ENCODE data around the gene BEND6. TPM values are rescaled to one million over a fixed set of nuclear protein-coding genes. Genes with fewer than 3 reads are reported as not detected.

BEND6 gene
- total and polyA plus RNA-seq, 2 of the 8 experiments (the other 6 are each of a cell fraction or from before 2014, with no cell fraction given): 0.71 to 2.1 TPM

DNA sequence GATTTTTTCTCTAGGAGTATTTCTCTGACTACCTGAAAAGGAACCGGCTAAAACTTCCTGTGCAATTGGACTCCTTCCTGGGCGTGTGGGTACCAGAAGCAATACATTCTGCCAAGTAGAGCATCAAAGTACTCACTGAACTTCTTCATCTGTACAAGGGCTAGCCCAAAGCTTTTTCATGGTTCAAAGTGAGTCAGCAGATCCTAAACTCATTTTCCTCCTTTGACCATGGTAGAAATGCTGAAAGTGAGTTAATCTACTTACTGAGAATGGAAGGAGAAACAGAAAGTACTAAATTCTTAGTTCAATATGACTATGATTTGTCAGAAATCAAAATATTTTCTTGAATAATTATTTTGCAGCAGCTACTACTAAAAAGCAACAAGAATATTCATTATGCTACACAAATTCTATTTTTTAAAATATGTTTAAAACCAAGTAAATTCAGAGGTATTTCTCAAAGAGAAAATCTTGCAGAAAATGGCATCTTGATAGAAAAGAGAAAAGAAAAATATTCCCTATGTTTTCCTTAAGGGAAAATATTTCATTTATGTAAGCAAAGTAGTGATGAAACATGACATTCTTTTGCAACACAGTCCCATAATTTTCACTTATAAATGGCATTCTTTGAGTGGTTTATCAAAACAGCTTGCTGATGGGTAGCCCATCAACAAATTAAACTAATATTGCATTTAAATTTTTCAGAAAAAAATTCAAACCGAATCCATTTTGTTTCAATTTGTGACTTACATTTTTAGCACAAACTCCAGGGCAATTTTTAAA is 3.7 kb upstream of the BEND6 start:
- CTCF ChIA-PET (ENCODE audit: partially characterized antibody): interaction anchor here (0.7 to 2.9 kb wide), 4 partner anchors 12 to 63 kb away, joined by 3 to 10 read pairs (median 6); no protein-coding TSS in a partner anchor
- Histone ChIP-seq H2BK5ac (ENCODE audit: low read depth, low read length) (no peak overlapping the region), H3K4me1 (replicated peaks in 1 of 4; ENCODE audit: control insufficient read depth in 3 of 4, insufficient read depth in 4 of 4, low read length in 3 of 4) (peaks cover 0 to 9% (median 3%) of the 10 kb centered on the region in 4 experiments; a peak in 4 of 7 replicates), H2BK20ac (ENCODE audit: low read length) (no peak overlapping the region), H3K9me3 (ENCODE audit: insufficient read depth in 2 of 2, low read depth in 1 of 2, low read length in 1 of 2) (no peaks in the 10 kb centered on the region), H3K27ac (ENCODE audit: low read depth, low read length) (no peak overlapping the region), H2BK120ac (replicated peaks; ENCODE audit: low read depth, low read length) (no peak overlapping the region), H3K23me2 (ENCODE audit: low read depth, low read length) (peaks cover 16% of the 10 kb centered on the region), H3K9ac (replicated peaks in 1 of 4; ENCODE audit: extremely low read depth in 1 of 4, low read depth in 3 of 4, low read length in 3 of 4) (no peak overlapping the region), H3K4me3 (ENCODE audit: extremely low read depth in 1 of 4, insufficient read depth in 2 of 4, low read depth in 3 of 4, low read length in 4 of 4) (no peak overlapping the region), H2AFZ (ENCODE audit: low read length) (no peak overlapping the region), H4K20me1 (replicated peaks in 1 of 2; ENCODE audit: control insufficient read depth in 1 of 2, insufficient read depth in 2 of 2, low read length in 2 of 2) (no peaks in the 10 kb centered on the region), H3K79me1 (ENCODE audit: low read depth, low read length) (no peaks in the 10 kb centered on the region), H2BK12ac (ENCODE audit: low read depth, low read length) (no peak overlapping the region), H3K79me2 (ENCODE audit: control insufficient read depth in 1 of 2, insufficient read depth in 2 of 2, low read length in 2 of 2) (no peaks in the 10 kb centered on the region), H4K91ac (replicated peaks; ENCODE audit: insufficient read length, low read length) (no peak overlapping the region), H3K23ac (ENCODE audit: insufficient read length) (no peak overlapping the region), H3K27me3 (replicated peaks in 1 of 4; ENCODE audit: control insufficient read depth in 3 of 4, extremely low read depth in 1 of 4, insufficient read depth in 3 of 4, low read length in 3 of 4) (peaks cover 0 to 18% (median 10%) of the 10 kb centered on the region in 4 experiments; a peak in 5 of 7 replicates), H4K5ac (ENCODE audit: insufficient read length, low read depth, low read length) (no peak overlapping the region), H3K18ac (ENCODE audit: extremely low read depth, low read length) (no peak overlapping the region), H3K4me2 (ENCODE audit: insufficient read depth in 1 of 2, low read depth in 2 of 2, low read length in 2 of 2) (no peak overlapping the region), H2BK15ac (ENCODE audit: low read length) (no peak overlapping the region), H3K14ac (ENCODE audit: insufficient read length) (no peak overlapping the region), H2AK5ac (ENCODE audit: low read depth, low read length) (no peak overlapping the region), H4K8ac (ENCODE audit: extremely low read depth, insufficient read depth, low read length) (no peak overlapping the region), H3K56ac (replicated peaks; ENCODE audit: insufficient read length, low read depth, low read length) (no peak overlapping the region), H3K36me3 (ENCODE audit: control insufficient read depth in 2 of 4, insufficient read depth in 4 of 4, low read length in 3 of 4) (peaks cover 0 to 3% (median 0%) of the 10 kb centered on the region in 4 experiments; a peak in 1 of 8 replicates), H3K4ac (replicated peaks; ENCODE audit: insufficient read length, low read depth, low read length) (no peak overlapping the region)
- no peak for DNase-seq (ENCODE audit: low read depth in 1 of 2, low spot score in 2 of 2)
- POLR2A ChIA-PET (ENCODE audit: partially characterized antibody): interaction anchor here (0.9 kb wide), 1 partner anchor 13 kb away, joined by 3 read pairs; no protein-coding TSS in a partner anchor
- 81% methylated on average over 3 of the region's 3 CpGs; no CpG with 5 or more reads in 1 of the 2 experiments for WGBS, 2 experiments (ENCODE audit: extremely low coverage in 1 of 2, insufficient coverage in 1 of 2, insufficient read length in 1 of 2, insufficient replicate concordance in 2 of 2, low coverage in 1 of 2, low lambda C conversion rate in 2 of 2, missing lambda C conversion rate in 1 of 2)
- FAIRE-seq: no peak
- TF ChIP-seq, protein P1, sequence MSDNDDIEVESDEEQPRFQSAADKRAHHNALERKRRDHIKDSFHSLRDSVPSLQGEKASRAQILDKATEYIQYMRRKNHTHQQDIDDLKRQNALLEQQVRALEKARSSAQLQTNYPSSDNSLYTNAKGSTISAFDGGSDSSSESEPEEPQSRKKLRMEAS (IDR thresholded peaks at IDR 0.05): no peak
- TF ChIP-seq HDAC2 (IDR thresholded peaks at IDR 0.05; ENCODE audit: borderline replicate concordance in 1 of 2, low read depth in 2 of 2, low read length in 2 of 2) (no peak), ASH2L (IDR thresholded peaks at IDR 0.05; ENCODE audit: low read length) (no peak), CBX8 (IDR thresholded peaks at IDR 0.05; ENCODE audit: borderline replicate concordance, low read depth, low read length) (no peak), ZNF274 (IDR thresholded peaks at IDR 0.05; ENCODE audit: borderline replicate concordance, extremely low read depth, low read length) (no peak), POLR2A (IDR thresholded peaks at IDR 0.05; ENCODE audit: control extremely low read depth in 1 of 2, low read depth in 2 of 2, low read length in 2 of 2) (no peak), CTBP2 (IDR thresholded peaks at IDR 0.05; ENCODE audit: borderline replicate concordance, insufficient read depth, insufficient read length, low read length) (no peak), JUN (IDR thresholded peaks at IDR 0.05; ENCODE audit: low read depth, low read length) (no peak), RFX5 (IDR thresholded peaks at IDR 0.05; ENCODE audit: borderline replicate concordance, low read depth, low read length) (no peak), RNF2 (IDR thresholded peaks at IDR 0.05; ENCODE audit: borderline replicate concordance, low read depth, low read length, missing control alignments, poor library complexity, severe bottlenecking) (no peak), SP4 (IDR thresholded peaks at IDR 0.05; ENCODE audit: low read length) (no peak)
